Right lobe of liver (tissue), 6 donors: ENCODE results near the gene MICAL1. TPM values are rescaled to one million over a fixed set of nuclear protein-coding genes. Genes with fewer than 3 reads are reported as not detected.

ENCODE experiments used
- ATAC-seq, 4 donors: fragments of 200-7000 bp; cut with Tn5 transposase; one replicate each; pipeline ENCODE4 v1.9.1; 2020; ENCODE audit warnings: mild to moderate bottlenecking in 4 of 4, moderate library complexity in 4 of 4
- DNase-seq, 3 donors: peaks; one replicate each; pipeline ENCODE4 v3.0.0-alpha.2; 2020
- H3K27ac ChIP-seq, 3 donors: fragments of 200-600 bp; one replicate each; pipeline ENCODE4 v1.8.0; 2022
- H3K27me3 ChIP-seq, 2 donors: fragments of 200-600 bp; one replicate each; pipeline ENCODE4 v1.8.0; 2022
- H3K36me3 ChIP-seq, 4 donors: fragments of 200-600 bp; sonication (generic) in 1 of 4; one replicate each; pipeline versions ENCODE4 v1.5.1 to v1.8.0; 2017 to 2022; ENCODE audit warnings: control low read depth in 1 of 4
- H3K4me1 ChIP-seq, 4 donors: fragments of 200-600 bp; sonication (generic) in 1 of 4; one replicate each; pipeline versions ENCODE4 v1.5.1 to v1.8.0; 2017 to 2022; ENCODE audit warnings: control low read depth in 1 of 4
- H3K4me3 ChIP-seq, 3 donors: fragments of 200-600 bp; one replicate each; pipeline ENCODE4 v1.8.0; 2022
- H3K9me3 ChIP-seq, 4 donors: fragments of 200-600 bp; sonication (generic) in 1 of 4; one replicate each; pipeline versions ENCODE4 v1.5.1 to v1.8.0; 2017 to 2022; ENCODE audit warnings: control low read depth in 1 of 4
- POLR2A ChIP-seq: fragments of 450-650 bp; IDR thresholded peaks from one replicate; pipeline ENCODE4 v1.6.1; 2017; ENCODE audit warnings: antibody characterized with exemption, mild to moderate bottlenecking
- WGBS: methylation state at CpG from one replicate; pipeline ENCODE4 v1.1.6; 2018; ENCODE audit warnings: low coverage, low lambda C conversion rate; ENCODE audit not compliant: insufficient coverage; ENCODE audit errors: missing lambda C conversion rate; 5-methylcytosine and 5-hydroxymethylcytosine counted together
- intact Hi-C, 2 donors: fragments of 100-400 bp; cut with DNase I; formaldehyde crosslinking; loops; one replicate each; pipeline versions ENCODE4 v1.11.2 to v1.14.1; 2022
- total RNA-seq, 6 experiments: library from RNA; depleted of rRNA in 2 of 6; stranded (reverse); fragments of >200 nt in 2 of 6; fragmentation: NEBNext Ultra II Directional in 3 of 6; extraction: Animal tissue kit (Norgen Biotek cat#: 25700) in 3 of 6; gene quantifications; one replicate each; pipeline versions ENCODE4 v1.1.0 to v1.2.4, GENCODE V29; 2016 to 2023
- TF ChIP-seq, protein P1 (sequence below), 4 donors: fragments of 200-600 bp in 3 of 4; fragments of 450-650 bp in 1 of 4; IDR thresholded peaks; one replicate each; pipeline versions ENCODE4 v1.5.1 to v1.8.0; 2016 to 2022; ENCODE audit warnings: antibody characterized with exemption in 4 of 4, mild to moderate bottlenecking in 2 of 4
- donor health status: DM: no; HTN: yes; CAD: no.
- donor health status: DM: no; HTN: no; CAD: no.
- donor health status: DM: no; HTN: no; CAD: no.
- donor health status: DM: no; HTN: yes; CAD: no.
- donor health status: DM: no; HTN: yes; CAD: no.

The MICAL1 gene
- total RNA-seq, 6 experiments from 2014 or later, result 1.4 to 11.7 (median 5.2) TPM

DNA sequence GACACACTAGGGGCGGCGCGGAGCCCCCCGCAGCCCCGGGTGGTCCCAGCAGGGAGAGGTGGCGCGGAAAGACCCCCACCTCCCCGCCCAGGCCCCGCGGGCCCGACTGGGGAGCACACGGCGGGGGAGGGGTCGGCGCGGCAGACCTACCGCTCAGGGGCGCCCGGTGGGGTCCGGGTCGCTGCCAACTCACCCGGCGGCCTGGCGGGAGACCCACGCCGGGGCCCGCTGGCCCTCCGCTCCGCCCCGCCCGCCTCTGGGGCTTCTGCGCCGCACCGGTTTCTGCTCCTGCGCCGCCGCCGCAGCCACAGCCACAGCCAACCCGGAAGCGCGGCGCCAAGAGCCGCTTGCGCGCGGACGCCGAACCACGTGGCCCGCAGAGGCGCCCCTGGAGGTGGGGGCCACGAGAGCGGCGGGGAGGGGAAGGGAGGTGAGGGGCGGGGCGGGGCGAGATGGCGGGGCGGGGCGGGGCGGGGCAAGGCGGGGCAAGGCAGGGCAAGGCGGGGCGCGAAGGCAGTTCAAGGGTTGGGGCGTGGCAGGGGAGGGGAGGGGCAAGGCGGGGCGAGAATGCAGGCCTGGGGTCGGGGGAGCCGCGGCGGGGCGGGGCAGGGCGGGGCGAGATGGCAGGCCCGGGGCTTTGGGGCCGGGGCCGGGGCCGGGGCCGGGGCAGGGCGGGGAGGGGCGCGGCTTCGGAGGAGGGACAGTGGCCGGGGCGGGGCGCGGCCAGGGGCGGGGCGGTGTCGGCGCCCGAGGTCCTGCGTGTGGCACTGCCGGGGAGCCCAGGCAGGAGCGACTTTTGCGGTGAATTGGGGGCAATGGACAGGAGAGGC is 27.5 kb upstream of the MICAL1 start, which contains the start of gene ZBTB24:
ZBTB24 (minus strand) TSS at position 315 of the 830 bp plus-strand sequence. CDS start 1,193 bp downstream, outside the sequence.
- intact Hi-C loops, result no loop called here
- 1% methylated on average over 14 of the region's 97 CpGs for WGBS

DNA sequence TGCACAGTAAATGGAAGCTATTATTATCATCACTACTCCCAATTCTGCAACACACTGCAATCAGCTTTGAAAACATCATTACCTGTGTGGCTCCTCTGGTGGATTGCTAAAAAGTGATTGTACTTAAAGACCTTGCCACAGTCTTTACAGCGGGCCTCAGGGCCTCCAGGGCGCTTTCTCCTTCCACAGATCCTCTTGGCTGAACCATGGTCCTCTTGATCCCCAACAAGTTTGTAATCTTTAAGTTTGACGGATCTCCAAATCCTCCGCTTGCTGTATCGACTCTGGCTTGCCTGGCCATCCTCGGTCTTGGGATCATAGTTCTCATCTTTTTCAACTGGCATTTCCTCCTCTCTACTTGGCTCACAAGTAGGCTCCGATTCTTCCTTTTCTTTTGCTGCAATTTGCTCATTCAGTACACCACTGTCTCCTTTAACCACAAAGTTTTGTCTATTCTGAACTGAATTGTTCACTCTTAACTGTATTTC is 25.5 kb upstream of the MICAL1 start:
- peaks cover 0 to 19% (median 4%) of the 10 kb centered on the region in 4 donors for H3K4me1 ChIP-seq
- TF ChIP-seq, protein P1, sequence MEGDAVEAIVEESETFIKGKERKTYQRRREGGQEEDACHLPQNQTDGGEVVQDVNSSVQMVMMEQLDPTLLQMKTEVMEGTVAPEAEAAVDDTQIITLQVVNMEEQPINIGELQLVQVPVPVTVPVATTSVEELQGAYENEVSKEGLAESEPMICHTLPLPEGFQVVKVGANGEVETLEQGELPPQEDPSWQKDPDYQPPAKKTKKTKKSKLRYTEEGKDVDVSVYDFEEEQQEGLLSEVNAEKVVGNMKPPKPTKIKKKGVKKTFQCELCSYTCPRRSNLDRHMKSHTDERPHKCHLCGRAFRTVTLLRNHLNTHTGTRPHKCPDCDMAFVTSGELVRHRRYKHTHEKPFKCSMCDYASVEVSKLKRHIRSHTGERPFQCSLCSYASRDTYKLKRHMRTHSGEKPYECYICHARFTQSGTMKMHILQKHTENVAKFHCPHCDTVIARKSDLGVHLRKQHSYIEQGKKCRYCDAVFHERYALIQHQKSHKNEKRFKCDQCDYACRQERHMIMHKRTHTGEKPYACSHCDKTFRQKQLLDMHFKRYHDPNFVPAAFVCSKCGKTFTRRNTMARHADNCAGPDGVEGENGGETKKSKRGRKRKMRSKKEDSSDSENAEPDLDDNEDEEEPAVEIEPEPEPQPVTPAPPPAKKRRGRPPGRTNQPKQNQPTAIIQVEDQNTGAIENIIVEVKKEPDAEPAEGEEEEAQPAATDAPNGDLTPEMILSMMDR (IDR thresholded peaks at IDR 0.05), result no peak
- TF ChIP-seq POLR2A, result no peak

More for the DNA sequence above, 27.5 kb upstream of the MICAL1 start, which contains the start of gene ZBTB24:
- TF ChIP-seq, protein P1 (IDR thresholded peaks at IDR 0.05), result no peak
- TF ChIP-seq POLR2A, result peak; percentile 80
- ATAC-seq (peak; percentile 96 to 97 (median 97)), DNase-seq (peak; percentile 94 to 96 (median 94))
- Histone ChIP-seq H3K9me3 (no peaks in the 10 kb centered on the region), H3K4me3 (peak within 1 kb of the TSS; percentile 76 to 96 (median 91)), H3K4me1 (peaks cover 0 to 16% (median 4%) of the 10 kb centered on the region in 4 donors), H3K36me3 (peaks cover 0 to 7% (median 2%) of the 10 kb centered on the region in 4 donors), H3K27me3 (no peaks in the 10 kb centered on the region), H3K27ac (peak within 1 kb of the TSS; percentile 67 to 92 (median 73))

DNA sequence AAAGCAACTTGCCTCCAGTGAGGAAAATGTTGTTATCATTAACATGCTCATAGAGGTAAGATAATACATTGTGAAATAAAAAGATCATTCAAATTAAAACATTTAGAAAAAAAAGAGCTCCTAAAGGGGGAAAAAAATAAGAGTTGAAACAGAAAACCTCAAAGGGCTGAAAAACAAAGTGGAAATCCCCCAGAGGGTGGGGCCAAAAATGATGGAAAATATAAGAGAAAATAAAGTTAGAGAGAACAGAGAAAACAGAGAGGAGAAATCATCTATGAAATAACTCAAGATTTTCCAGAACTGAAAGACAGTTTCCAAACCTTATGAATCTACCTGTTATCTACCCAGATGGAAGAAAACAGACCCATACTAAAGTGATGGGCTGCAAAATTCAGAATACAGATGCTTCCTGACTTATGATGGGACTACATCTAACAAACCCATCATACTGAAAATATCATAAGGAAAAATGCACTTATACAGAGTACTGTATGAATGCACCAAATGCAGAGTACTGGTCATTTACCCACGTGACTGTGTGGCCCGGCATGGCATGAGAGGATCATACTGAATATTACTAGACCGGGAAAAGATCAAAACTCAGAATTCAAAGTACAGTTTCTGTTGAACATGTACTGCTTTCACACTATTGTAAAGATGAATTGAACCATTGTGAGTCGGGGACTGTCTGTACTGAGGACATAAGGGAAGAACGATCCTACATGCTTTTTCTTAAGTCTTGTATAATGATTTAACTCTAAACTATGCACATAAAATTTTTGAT is 23.5 kb upstream of the MICAL1 start:
- Histone ChIP-seq H3K9me3 (no peaks in the 10 kb centered on the region), H3K27me3 (no peaks in the 10 kb centered on the region), H3K4me1 (peaks cover 0 to 27% (median 4%) of the 10 kb centered on the region in 4 donors), H3K36me3 (peaks cover 0 to 21% (median 3%) of the 10 kb centered on the region in 4 donors), H3K4me3 (no peak overlapping the region), H3K27ac (no peak overlapping the region)
- ATAC-seq, result no peak
- intact Hi-C loops, result no loop called here
- WGBS, result 88% methylated on average over 5 of the region's 5 CpGs
- TF ChIP-seq, protein P1 (IDR thresholded peaks at IDR 0.05), result no peak
- no peak for TF ChIP-seq POLR2A
- DNase-seq, result no peak

More for the DNA sequence above, 25.5 kb upstream of the MICAL1 start:
- intact Hi-C loops, result no loop called here
- DNase-seq (no peak), ATAC-seq (no peak)
- Histone ChIP-seq H3K27me3 (no peaks in the 10 kb centered on the region), H3K36me3 (peaks cover 0 to 7% (median 2%) of the 10 kb centered on the region in 4 donors), H3K9me3 (no peaks in the 10 kb centered on the region), H3K4me3 (no peak overlapping the region), H3K27ac (no peak overlapping the region)
- whole genome bisulfite sequencing, result 96% methylated on average over 7 of the region's 7 CpGs

DNA sequence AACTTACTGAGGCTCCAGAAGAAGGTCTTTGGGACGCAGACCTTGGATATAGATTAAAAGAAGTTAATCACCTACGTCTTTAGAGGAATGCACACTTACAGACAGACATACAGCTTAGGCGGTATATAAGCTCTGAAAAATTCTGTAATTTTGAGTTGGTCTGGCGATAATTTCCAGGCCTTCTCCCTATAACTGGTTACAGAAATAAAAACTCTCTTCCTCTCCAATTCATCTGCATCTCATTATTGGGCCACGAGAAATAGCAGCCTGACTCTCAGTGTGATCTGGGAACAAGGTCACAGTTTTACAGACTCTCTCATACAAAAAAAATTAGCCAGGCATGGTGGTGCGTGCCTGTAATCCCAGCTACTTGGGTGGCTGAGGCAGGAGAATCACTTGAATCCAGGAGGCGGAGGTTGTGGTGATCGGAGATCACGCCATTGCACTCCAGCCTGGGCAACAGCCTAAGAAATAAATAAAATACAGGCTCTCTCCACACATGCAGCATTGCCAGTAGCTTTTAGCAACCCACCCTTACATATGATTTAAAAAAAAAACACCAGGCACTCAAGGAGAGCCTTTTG is 22.7 kb upstream of the MICAL1 start:
- no peak overlapping the region for H3K4me3 ChIP-seq
- 91% methylated on average over 9 of the region's 9 CpGs for WGBS

More for the DNA sequence above, 22.7 kb upstream of the MICAL1 start:
- Histone ChIP-seq H3K27me3 (no peaks in the 10 kb centered on the region), H3K4me1 (peaks cover 0 to 27% (median 4%) of the 10 kb centered on the region in 4 donors), H3K36me3 (peaks cover 0 to 27% (median 3%) of the 10 kb centered on the region in 4 donors), H3K9me3 (no peaks in the 10 kb centered on the region), H3K27ac (no peak overlapping the region)
- intact Hi-C loops, result no loop called here
- ATAC-seq (no peak), DNase-seq (no peak)
- no peak for TF ChIP-seq POLR2A
- TF ChIP-seq, protein P1 (IDR thresholded peaks at IDR 0.05), result no peak
